Measurements from ENCODE around the gene GSTM2. TPM values are rescaled to one million over a fixed set of nuclear protein-coding genes. Genes with fewer than 3 reads are reported as not detected.
"Not testable (repeated sequence)": the region's sequence is repeated elsewhere in the genome, so short reads cannot be mapped to it uniquely, and the experiment has no call there.

GSTM2 gene
- total RNA-seq, 1 experiment from 2014 or later: 10.2 TPM

GRCh38 chr1:109705411-109705810, 37.6 kb downstream of the GSTM2 start:
- H2AFZ ChIP-seq: peak overlapping the region; percentile 24; the same call in 1 of the 2 replicates
- H3K27me3 ChIP-seq (ENCODE audit: insufficient read depth, low read depth): no peaks in the 10 kb centered on the region
- H3K4me3 ChIP-seq: no peak overlapping the region
- TF ChIP-seq EZH2 (IDR thresholded peaks at IDR 0.05; ENCODE audit: low read depth) (no peak), CTCF (conservative IDR thresholded peaks at IDR 0.05) (no peak)
- no peaks in the 10 kb centered on the region for H3K79me2 ChIP-seq (ENCODE audit: low read depth)
- no peaks in the 10 kb centered on the region for H3F3A ChIP-seq (ENCODE audit: insufficient read depth, low read depth)
- no peak overlapping the region for H3K4me2 ChIP-seq
- H3K27ac ChIP-seq: no peak overlapping the region
- peaks cover 29% of the 10 kb centered on the region for H3K4me1 ChIP-seq (replicated peaks; ENCODE audit: insufficient read depth)
- CTCF ChIA-PET: no interaction called here
- peaks cover 22% of the 10 kb centered on the region for H3K9me3 ChIP-seq (ENCODE audit: insufficient read depth, low read depth)
- H3K9me2 ChIP-seq (ENCODE audit: insufficient read depth): no peaks in the 10 kb centered on the region
- no peaks in the 10 kb centered on the region for H4K20me1 ChIP-seq (ENCODE audit: insufficient read depth)
- BruUV-seq (replicated peaks): no TSS peak
- peak; percentile 32 to 79 for DNase-seq
- no peaks in the 10 kb centered on the region for H3K36me3 ChIP-seq (ENCODE audit: low read depth)
- intact Hi-C loops (cut with micrococcal nuclease; ENCODE audit: unreplicated experiment): no loop called here
- POLR2A ChIA-PET (ENCODE audit: unreplicated experiment): no interaction called here

GRCh38 chr1:109708949-109709348, 41.1 kb downstream of the GSTM2 start:
- peaks cover 29% of the 10 kb centered on the region for H3K4me1 ChIP-seq (replicated peaks; ENCODE audit: insufficient read depth)
- CTCF ChIA-PET; BruUV-seq (replicated peaks); DNase-seq; H3K79me2 ChIP-seq (ENCODE audit: low read depth); H2AFZ ChIP-seq; H3K27me3 ChIP-seq (ENCODE audit: insufficient read depth, low read depth); H3F3A ChIP-seq (ENCODE audit: insufficient read depth, low read depth); intact Hi-C loops (cut with micrococcal nuclease; ENCODE audit: unreplicated experiment); H3K9me2 ChIP-seq (ENCODE audit: insufficient read depth); H3K27ac ChIP-seq; H3K4me2 ChIP-seq; POLR2A ChIA-PET (ENCODE audit: unreplicated experiment); H3K4me3 ChIP-seq; H3K36me3 ChIP-seq (ENCODE audit: low read depth); H4K20me1 ChIP-seq (ENCODE audit: insufficient read depth): not testable (repeated sequence)
- H3K9me3 ChIP-seq (ENCODE audit: insufficient read depth, low read depth): peaks cover 11% of the 10 kb centered on the region; the same call in 1 of the 2 replicates

GRCh38 chr1:109709822-109710221, 42.0 kb downstream of the GSTM2 start:
- H2AFZ ChIP-seq; H3K9me2 ChIP-seq (ENCODE audit: insufficient read depth); H4K20me1 ChIP-seq (ENCODE audit: insufficient read depth); H3K27me3 ChIP-seq (ENCODE audit: insufficient read depth, low read depth); H3K79me2 ChIP-seq (ENCODE audit: low read depth); DNase-seq; BruUV-seq (replicated peaks); H3K36me3 ChIP-seq (ENCODE audit: low read depth); POLR2A ChIA-PET (ENCODE audit: unreplicated experiment); intact Hi-C loops (cut with micrococcal nuclease; ENCODE audit: unreplicated experiment); H3K4me3 ChIP-seq; H3F3A ChIP-seq (ENCODE audit: insufficient read depth, low read depth); H3K4me2 ChIP-seq; H3K27ac ChIP-seq; CTCF ChIA-PET: not testable (repeated sequence)
- Histone ChIP-seq H3K9me3 (ENCODE audit: insufficient read depth, low read depth) (peaks cover 11% of the 10 kb centered on the region; the same call in 1 of the 2 replicates), H3K4me1 (replicated peaks; ENCODE audit: insufficient read depth) (peaks cover 29% of the 10 kb centered on the region)

- H3K9me3 ChIP-seq (ENCODE audit: insufficient read depth, low read depth): peaks cover 11% of the 10 kb centered on the region; the same call in 1 of the 2 replicates
- H3K4me3 ChIP-seq; H3K4me2 ChIP-seq; H4K20me1 ChIP-seq (ENCODE audit: insufficient read depth); DNase-seq; H3F3A ChIP-seq (ENCODE audit: insufficient read depth, low read depth); BruUV-seq (replicated peaks); H3K27me3 ChIP-seq (ENCODE audit: insufficient read depth, low read depth); CTCF ChIA-PET; H2AFZ ChIP-seq; POLR2A ChIA-PET (ENCODE audit: unreplicated experiment); H3K27ac ChIP-seq; H3K36me3 ChIP-seq (ENCODE audit: low read depth); intact Hi-C loops (cut with micrococcal nuclease; ENCODE audit: unreplicated experiment); H3K79me2 ChIP-seq (ENCODE audit: low read depth); H3K9me2 ChIP-seq (ENCODE audit: insufficient read depth): not testable (repeated sequence)
- peaks cover 18% of the 10 kb centered on the region for H3K4me1 ChIP-seq (replicated peaks; ENCODE audit: insufficient read depth)
Measured at GRCh38 chr1:109711593-109712320, 43.9 kb downstream of the GSTM2 start, which contains the start of gene GSTM5. Gene GSTM5, plus strand, starts transcription at chr1:109712251. Its CDS starts 62 bp downstream, at chr1:109712313.
